GM12891 (cell line): ENCODE measurements around the gene SNX19.
"Not testable (repeated sequence)": the region's sequence is repeated elsewhere in the genome, so short reads cannot be mapped to it uniquely, and the experiment has no call there.

Source experiments
- DNase-seq: peaks from one replicate; pipeline ENCODE4 v3.0.0; 2011; ENCODE audit warnings: low spot score; ENCODE audit not compliant: insufficient read length
- FAIRE-seq: peaks from 2 replicates; lab custom pipeline; 2011; peaks lifted over from hg19 to GRCh38; lab: Jason Lieb, UNC
- PAX5 ChIP-seq: IDR thresholded peaks from 2 replicates; pipeline ENCODE4 v1.6.1; 2011; ENCODE audit warnings: low read length, moderate library complexity, mild to moderate bottlenecking; ENCODE audit not compliant: insufficient read depth, severe bottlenecking
- POLR2A ChIP-seq: IDR thresholded peaks from 2 replicates; pipeline ENCODE4 v1.6.1; 2011; ENCODE audit warnings: low read depth, low read length, control low read depth
- POLR2AphosphoS5 ChIP-seq: IDR thresholded peaks from 2 replicates; pipeline ENCODE4 v1.6.1; 2011; ENCODE audit warnings: low read depth, low read length, control low read depth
- POU2F2 ChIP-seq: IDR thresholded peaks from 2 replicates; pipeline ENCODE4 v1.6.1; 2011; ENCODE audit warnings: low read depth, mild to moderate bottlenecking, control low read depth, low read length, moderate library complexity
- SPI1 ChIP-seq: IDR thresholded peaks from 2 replicates; pipeline ENCODE4 v1.6.1; 2011; ENCODE audit warnings: low read depth, low read length, control low read depth
- TAF1 ChIP-seq: IDR thresholded peaks from 2 replicates; pipeline ENCODE4 v1.6.1; 2011; ENCODE audit warnings: low read depth, low read length, control low read depth

Gene SNX19

GRCh38 chr11:130868721-130869390, 47.4 kb downstream of the SNX19 start:
- DNase-seq (no peak), FAIRE-seq (no peak)
- TF ChIP-seq TAF1 (no peak), SPI1 (no peak), POU2F2 (no peak), POLR2AphosphoS5 (no peak), PAX5 (no peak), POLR2A (no peak)

GRCh38 chr11:130868086-130868710, 48.1 kb downstream of the SNX19 start:
- no peak for TF ChIP-seq POU2F2
- no peak for TF ChIP-seq TAF1
- no peak for TF ChIP-seq POLR2A
- TF ChIP-seq PAX5: no peak
- no peak for TF ChIP-seq POLR2AphosphoS5
- no peak for TF ChIP-seq SPI1
- FAIRE-seq (no peak), DNase-seq (no peak)

- FAIRE-seq: no peak
- no peak for DNase-seq
- TF ChIP-seq SPI1 (no peak), POLR2A (no peak), POU2F2 (no peak), TAF1 (no peak), POLR2AphosphoS5 (no peak), PAX5 (no peak)
These were observed 49.4 kb downstream of the SNX19 start for GRCh38 chr11:130866831-130867230.

GRCh38 chr11:130865774-130866114, 50.5 kb downstream of the SNX19 start:
- TF ChIP-seq PAX5 (no peak), SPI1 (no peak), POLR2AphosphoS5 (no peak), TAF1 (no peak), POU2F2 (no peak), POLR2A (no peak)
- DNase-seq (no peak), FAIRE-seq (no peak)

DNA sequence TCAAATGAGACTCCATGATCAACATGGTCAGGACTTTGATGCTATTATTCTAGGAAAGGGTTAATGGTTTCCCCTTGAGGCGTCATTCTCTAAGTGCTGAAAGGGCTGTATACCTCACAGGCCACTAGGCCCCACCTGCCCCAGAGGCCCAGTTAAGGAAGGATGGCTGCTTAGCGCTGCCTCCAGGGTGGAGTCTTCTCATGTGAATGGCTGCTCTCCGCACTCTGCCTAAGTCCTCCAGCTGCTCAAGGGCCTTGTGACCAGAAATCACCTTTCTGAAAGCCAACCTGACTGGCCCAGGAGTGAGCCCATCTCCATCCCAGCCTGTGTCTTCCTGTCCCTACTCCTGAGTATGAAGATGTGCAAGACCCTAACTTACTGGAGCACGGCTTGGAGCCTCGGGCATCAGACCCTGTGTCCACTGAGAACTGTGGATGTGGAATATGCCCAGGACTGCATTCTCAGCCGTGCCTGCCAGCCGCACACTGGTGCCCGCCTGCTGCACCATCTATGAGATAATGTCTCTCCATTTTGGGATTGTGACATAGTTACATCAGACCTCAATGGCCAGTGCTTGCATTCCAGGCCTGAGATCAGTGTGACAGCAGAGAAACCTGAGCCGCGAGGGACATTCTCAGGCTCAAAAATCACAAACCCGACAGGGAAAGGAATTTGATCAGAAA, 51.0 kb downstream of the SNX19 start:
- TF ChIP-seq POU2F2: no peak
- no peak for TF ChIP-seq POLR2AphosphoS5
- no peak for TF ChIP-seq SPI1
- no peak for TF ChIP-seq POLR2A
- TF ChIP-seq TAF1: no peak
- TF ChIP-seq PAX5: no peak
- DNase-seq: no peak
- no peak for FAIRE-seq

DNA sequence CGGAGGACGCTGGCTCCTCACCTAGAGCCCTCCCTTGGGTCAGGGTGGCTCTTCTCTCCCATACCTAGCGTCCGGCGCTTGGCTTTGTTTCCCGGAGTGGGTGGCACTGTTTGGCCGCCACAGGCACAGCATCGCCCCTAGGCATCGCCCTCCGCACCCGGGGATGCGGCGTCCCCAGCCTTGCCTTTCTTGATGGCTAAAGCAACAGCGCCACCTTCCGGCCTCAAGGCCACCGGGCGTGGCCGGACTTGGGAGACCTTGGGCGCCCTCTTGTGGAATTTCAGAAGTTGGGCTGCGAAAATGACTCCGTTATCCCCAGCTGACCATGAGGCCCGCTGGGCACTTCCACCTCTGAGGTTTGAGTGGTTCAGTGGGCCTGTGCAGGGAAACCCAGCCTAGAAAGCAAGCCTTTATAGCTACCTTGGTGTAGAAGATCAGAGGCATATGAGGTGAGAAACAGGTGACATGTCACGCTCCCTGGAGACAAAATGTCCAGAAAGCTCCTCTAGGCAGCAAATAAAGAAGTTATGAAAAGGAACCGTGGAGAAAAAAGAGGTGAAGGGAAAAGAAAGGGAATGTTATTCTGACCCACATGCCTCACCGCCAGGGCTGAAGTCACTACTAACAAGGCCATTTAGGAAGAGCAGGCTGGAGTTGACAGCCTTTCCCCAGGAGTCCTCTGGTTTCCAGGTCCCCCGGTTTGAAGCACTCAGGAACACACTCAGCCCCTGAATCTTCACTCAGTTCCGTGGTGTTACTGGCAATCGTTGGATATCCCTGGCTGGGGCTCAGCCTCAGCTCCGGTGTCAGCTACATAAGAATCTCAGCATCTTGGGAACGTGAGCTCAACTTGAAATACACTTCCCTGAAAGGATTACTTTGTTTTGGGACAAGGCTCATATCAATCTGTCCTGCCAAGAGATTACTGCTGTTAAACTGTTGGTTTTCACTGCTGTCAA, 54.1 kb downstream of the SNX19 start:
- DNase-seq (peak; percentile 58), FAIRE-seq (peak; percentile 87)
- TF ChIP-seq PAX5 (no peak), TAF1 (no peak), POLR2AphosphoS5 (no peak), SPI1 (no peak), POLR2A (no peak), POU2F2 (peak; percentile 63)

DNA sequence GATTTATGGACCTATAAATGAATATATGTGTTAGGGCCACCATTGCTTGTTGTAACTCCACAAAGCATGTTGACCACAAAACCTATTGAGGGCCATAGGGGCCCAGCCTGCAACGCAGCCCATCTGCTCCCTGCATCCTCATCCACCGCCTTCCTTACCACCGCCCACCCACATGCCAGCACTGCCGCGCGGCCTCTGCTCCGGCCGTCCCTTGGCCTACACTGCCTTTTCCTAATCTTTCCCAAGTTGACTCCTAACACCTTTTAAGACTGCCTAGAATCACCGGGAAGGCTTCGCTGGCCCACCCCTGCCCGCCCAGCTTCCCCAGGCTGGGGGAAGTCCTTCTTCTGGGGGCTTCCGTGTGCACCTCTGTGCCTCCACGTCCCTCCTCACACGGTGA, 55.0 kb downstream of the SNX19 start:
- TF ChIP-seq POU2F2: no peak
- no peak for TF ChIP-seq POLR2A
- FAIRE-seq: no peak
- no peak for DNase-seq

GRCh38 chr11:130859886-130860285, 56.4 kb downstream of the SNX19 start:
- TF ChIP-seq POLR2A (no peak), POLR2AphosphoS5 (no peak), PAX5 (no peak), POU2F2 (no peak), SPI1 (no peak), TAF1 (no peak)
- DNase-seq: no peak
- FAIRE-seq: no peak

DNA sequence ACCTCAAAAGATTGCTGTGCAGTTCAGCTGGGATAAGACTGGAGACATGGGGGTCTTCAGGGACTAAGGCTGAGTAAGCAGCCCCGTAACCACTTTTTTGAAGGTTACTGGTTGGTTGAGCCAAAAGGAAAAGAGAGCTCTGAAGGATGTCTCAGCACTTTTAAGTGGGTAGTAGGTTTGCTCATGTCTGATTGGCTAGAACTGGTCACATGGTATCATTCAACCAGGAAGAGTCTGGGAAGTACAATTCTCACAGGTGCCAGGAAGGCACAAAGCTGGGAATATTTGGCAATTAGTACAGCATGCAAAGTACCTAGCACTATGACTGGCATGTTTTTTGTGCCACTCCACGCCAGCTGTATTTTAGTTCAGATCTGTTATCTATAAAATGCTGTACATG, 58.1 kb downstream of the SNX19 start:
- no peak for DNase-seq
- no peak for FAIRE-seq
- TF ChIP-seq POLR2A (no peak), POLR2AphosphoS5 (no peak), POU2F2 (no peak), SPI1 (no peak), PAX5 (no peak), TAF1 (no peak)

GRCh38 chr11:130855707-130856106, 60.6 kb downstream of the SNX19 start:
- not testable (repeated sequence) for DNase-seq, FAIRE-seq
